HG03565 (cell line): ENCODE results near the gene CHST6.
A peak's percentile ranks its signal among the peaks of the same experiment; 100 is the strongest.
"Not testable (repeated sequence)": the region's sequence is repeated elsewhere in the genome, so short reads cannot be mapped to it uniquely, and the experiment has no call there.

ENCODE experiments used
- ATAC-seq: cut with Tn5 transposase; IDR thresholded peaks from one replicate; pipeline ENCODE4 v1.9.1; 2021; ENCODE audit warnings: mild to moderate bottlenecking, moderate library complexity; ENCODE audit not compliant: unreplicated experiment

The CHST6 gene

GRCh38 chr16:75503801-75504200 is 8.6 kb upstream of the CHST6 start:
- ATAC-seq: no peak

GRCh38 chr16:75502916-75503605 is 7.8 kb upstream of the CHST6 start:
- ATAC-seq: no peak

- ATAC-seq: not testable (repeated sequence)
These were observed 6.6 kb upstream of the CHST6 start for GRCh38 chr16:75501820-75502219.

GRCh38 chr16:75501359-75501758 is 6.1 kb upstream of the CHST6 start:
- ATAC-seq: no peak

GRCh38 chr16:75498605-75499322 is 3.5 kb upstream of the CHST6 start:
- ATAC-seq: not testable (repeated sequence)

GRCh38 chr16:75497558-75497957 is 2.3 kb upstream of the CHST6 start:
- no peak for ATAC-seq

- no peak for ATAC-seq
These were observed 573 bp downstream of the CHST6 start for GRCh38 chr16:75494661-75495075.

- ATAC-seq: no peak
These were observed 1.1 kb downstream of the CHST6 start for GRCh38 chr16:75494184-75494583.

GRCh38 chr16:75491876-75492275 is 3.4 kb downstream of the CHST6 start:
- no peak for ATAC-seq

- no peak for ATAC-seq
These were observed 6.9 kb downstream of the CHST6 start for GRCh38 chr16:75488322-75488721.

GRCh38 chr16:75486676-75487313 is 8.4 kb downstream of the CHST6 start:
- ATAC-seq: peak; percentile 57

GRCh38 chr16:75486014-75486675 is 9.1 kb downstream of the CHST6 start:
- ATAC-seq: no peak

GRCh38 chr16:75485230-75486013 is 9.8 kb downstream of the CHST6 start:
- ATAC-seq: no peak

- no peak for ATAC-seq
These were observed 12.0 kb downstream of the CHST6 start for GRCh38 chr16:75483222-75483621.

GRCh38 chr16:75482434-75483205 is 12.6 kb downstream of the CHST6 start:
- ATAC-seq: no peak

GRCh38 chr16:75481475-75481874 is 13.8 kb downstream of the CHST6 start:
- no peak for ATAC-seq

- ATAC-seq: no peak
These were observed 15.7 kb downstream of the CHST6 start for GRCh38 chr16:75479421-75479990.

GRCh38 chr16:75478480-75479345 is 16.5 kb downstream of the CHST6 start:
- no peak for ATAC-seq
